Lung microvascular endothelial cell (primary cell): Measurements from ENCODE around the gene DNAJC21. TPM values are rescaled to one million over a fixed set of nuclear protein-coding genes. Genes with fewer than 3 reads are reported as not detected.
A peak's percentile ranks its signal among the peaks of the same experiment; 100 is the strongest.
"Not testable (repeated sequence)": the region's sequence is repeated elsewhere in the genome, so short reads cannot be mapped to it uniquely, and the experiment has no call there.

Experiments
- DNase-seq, 2 donors: peaks; one replicate each; pipeline versions ENCODE4 v3.0.0 to v3.0.0-alpha.2; 2010; ENCODE audit warnings: low read depth in 2 of 2
- total RNA-seq: library from RNA; depleted of rRNA; stranded (reverse); fragments of >200 nt; gene quantifications from 2 replicates; pipeline ENCODE4 v1.2.1, GENCODE V29; 2014

The DNAJC21 gene
- total RNA-seq, 1 donor from 2014 or later = 22.8 TPM

GRCh38 chr5:34923256-34923655, 6.1 kb upstream of the DNAJC21 start:
- not testable (repeated sequence) for DNase-seq

- DNase-seq = peak in 1 of 2 donors; percentile 86
Observed at GRCh38 chr5:34923694-34924461, 5.5 kb upstream of the DNAJC21 start.

DNA sequence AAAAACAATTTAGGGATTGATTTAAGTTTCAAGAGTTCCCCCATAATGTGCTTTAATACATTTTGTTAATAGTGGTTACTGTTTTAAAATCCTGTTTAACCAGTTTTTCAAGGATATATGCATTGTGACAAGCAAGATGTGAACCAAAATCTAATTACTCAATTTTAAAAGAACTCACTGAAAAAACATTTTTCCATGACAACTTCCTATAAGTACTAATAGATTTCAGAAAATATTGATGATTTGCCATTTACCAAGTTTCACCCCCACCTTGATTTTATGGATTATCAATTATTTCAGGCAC, 4.9 kb upstream of the DNAJC21 start:
- no peak for DNase-seq

DNA sequence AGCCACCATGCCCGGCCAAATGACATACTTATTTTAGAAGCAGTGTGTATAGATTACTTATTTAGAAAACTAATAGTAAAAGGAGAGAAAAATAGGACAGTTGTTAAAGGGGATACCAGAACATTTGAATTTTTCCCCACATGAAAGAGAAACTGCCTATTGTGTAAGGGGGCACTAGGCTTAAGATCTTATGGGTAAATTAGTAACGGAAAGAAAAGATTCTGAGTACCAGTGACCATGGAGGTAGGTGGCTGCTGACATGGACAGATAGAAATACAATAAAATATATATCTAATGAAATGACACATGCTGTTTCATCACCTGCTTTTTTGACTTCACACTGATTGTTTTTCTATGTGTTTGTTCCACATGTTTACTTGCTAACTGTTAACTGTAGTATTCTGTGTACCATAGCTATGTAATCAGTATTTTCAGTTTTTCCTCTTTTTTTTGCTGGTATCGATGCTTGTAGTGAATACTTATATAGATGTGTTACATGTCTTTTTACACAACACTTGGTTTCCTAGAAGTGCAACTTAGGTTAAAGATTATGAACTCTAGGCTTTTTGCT, 3.0 kb upstream of the DNAJC21 start:
- no peak for DNase-seq

DNA sequence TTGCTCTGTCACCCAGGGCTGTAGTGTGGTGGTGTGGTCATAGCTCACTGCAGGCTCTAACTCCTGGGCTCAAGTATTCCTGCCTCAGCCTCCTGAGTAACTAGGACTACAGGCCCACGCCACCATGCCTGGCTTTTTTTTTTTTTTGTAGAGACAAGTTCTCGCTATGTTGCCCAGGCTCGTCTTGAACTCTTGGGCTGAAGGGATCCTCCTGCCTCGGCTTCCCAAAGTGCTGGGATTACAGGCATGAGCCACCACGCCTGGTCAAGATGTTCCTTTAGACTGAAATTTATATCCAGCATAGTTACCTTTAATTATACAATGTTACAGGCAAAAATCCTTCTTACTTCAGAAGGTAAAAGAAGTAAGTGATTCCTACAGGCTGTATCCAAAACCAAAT, 1.6 kb upstream of the DNAJC21 start:
- DNase-seq = no peak

- no peak for DNase-seq
Observed at GRCh38 chr5:34928267-34928666, 1.1 kb upstream of the DNAJC21 start.

GRCh38 chr5:34929720-34930461, 532 bp downstream of the DNAJC21 start:
- DNase-seq = peak; percentile 56 to 82

- peak; percentile 25 to 62 for DNase-seq
Observed at GRCh38 chr5:34930462-34930844, 1.1 kb downstream of the DNAJC21 start.

GRCh38 chr5:34930870-34931269, 1.5 kb downstream of the DNAJC21 start:
- DNase-seq = no peak

- no peak for DNase-seq
Observed at GRCh38 chr5:34932947-34933346, 3.6 kb downstream of the DNAJC21 start.

DNA sequence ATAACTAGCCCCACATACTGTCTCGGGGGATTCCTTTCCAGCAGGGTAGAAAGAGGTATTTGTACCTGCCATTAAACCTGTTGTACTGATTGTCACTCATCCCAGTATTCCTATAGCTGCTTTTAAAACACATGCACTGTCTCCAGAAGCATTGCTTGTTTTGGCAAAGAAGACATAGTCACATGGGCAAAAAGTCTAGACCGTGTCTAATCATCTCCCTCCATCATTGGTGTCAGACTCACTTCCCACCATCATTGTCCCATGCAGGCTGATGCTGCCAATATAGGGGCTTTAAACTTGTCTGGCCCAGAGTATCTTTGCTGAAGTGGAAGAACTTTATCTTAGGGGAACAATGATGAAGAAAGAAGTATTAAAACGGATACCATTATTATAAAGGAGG, 12.6 kb downstream of the DNAJC21 start:
- DNase-seq = peak in 1 of 2 donors; percentile 58

DNA sequence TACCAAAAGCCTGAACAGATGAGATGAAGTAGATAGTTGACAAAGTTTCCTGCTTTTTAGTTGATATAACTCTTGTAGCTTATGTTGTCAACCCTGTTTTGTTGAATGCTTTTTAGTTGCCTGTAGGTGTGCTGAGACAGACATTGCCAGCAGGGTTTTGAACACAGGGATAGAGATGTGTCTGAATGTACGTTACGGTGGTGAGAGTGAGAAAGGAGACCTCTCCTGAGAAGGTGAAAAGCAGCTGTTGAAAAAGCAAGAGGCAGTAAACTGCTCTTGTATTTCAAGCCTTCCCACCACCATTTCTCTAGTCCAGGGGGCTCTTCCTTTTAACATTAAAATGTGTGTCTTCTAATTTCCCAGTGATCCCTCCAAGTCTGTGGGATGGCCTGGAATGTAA, 14.7 kb downstream of the DNAJC21 start:
- no peak for DNase-seq

DNA sequence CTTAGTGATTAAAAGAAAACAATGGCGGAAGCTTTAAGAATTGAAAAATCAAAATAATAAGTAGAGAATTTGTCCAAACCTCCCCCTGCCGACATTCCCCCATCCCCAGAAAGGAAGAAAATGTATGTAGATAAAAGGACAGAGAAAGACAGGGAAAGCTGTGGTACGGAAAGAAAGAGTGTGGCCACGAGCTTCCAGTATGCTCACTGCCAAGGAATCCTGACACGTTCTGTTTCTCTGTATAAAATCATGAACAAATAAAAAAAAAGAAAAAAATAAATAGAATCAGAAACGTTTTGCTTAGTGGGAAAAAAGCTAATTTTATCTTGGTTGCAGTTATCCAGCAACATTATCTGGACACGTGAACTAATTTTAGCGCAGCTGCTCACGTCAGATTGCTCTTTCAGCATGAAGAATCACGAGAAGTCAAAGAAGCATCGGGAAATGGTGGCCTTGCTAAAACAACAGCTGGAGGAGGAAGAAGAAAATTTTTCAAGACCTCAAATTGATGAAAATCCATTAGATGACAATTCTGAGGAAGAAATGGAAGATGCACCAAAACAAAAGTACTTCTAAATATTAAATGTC, 15.2 kb downstream of the DNAJC21 start:
- DNase-seq = no peak

DNA sequence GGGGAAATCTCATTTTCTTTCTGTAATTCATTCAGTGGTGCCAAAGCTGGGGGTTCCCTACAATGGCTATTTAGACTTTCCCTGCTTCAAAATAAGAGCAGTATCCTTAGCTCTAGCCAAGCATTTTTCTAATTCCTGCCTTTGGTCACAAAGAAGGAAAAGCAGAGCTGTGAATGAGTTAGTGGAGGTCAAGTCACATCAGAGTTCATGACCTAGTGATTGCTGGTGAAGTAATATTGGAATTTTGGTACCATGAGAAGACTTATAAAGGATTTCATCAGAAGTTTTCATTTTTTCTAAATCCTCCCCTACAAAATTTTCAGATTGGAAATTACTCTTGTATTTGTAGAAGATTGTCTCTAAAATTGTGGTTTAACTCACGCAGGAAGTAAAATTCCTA, 28.0 kb downstream of the DNAJC21 start:
- no peak for DNase-seq

GRCh38 chr5:34957857-34958690, 28.7 kb downstream of the DNAJC21 start:
- peak; percentile 38 to 51 for DNase-seq

- peak in 1 of 2 donors; percentile 11 for DNase-seq
Observed at GRCh38 chr5:34959323-34959722, 30.0 kb downstream of the DNAJC21 start.

- no peak for DNase-seq
Observed at GRCh38 chr5:34967540-34967939, 38.2 kb downstream of the DNAJC21 start.

DNA sequence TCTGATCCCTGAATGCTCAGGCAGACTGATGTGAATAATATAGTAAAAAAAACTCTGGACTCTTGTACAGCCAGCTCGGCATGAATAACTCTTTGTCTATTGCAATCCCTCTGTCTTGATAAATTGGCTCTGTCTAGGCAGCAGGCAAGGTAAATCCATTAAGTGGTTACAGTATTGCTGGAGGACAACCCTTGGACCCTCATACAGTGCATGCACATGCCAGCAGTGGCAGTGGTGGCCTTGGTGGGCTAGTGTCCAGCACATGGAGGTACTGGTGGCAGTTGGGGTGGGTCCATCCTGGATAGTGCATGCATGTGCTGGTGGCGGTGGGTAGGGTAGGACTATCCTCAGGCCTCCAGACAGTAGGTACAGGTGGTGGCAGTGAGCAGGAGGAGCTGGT, 38.9 kb downstream of the DNAJC21 start:
- DNase-seq = no peak

DNA sequence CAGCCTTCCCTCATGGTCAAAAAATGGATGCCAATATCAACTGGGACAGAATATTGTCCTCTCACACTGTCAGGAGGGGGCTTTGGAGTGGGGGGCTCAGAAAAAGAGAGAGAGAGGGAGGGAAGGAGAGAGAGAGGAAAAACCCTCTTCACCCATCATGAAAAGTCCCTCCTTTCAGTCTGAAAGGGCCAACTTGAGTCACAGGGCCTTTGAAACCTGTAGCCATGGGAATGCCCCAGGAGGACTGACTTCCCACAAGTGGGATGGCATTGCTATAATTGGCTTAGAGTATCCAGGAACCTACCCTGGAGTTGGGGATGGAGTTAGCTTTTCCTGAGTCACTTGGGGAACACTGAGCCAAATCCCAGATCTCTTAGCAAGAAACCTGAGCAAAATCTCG, 41.2 kb downstream of the DNAJC21 start:
- no peak for DNase-seq

- DNase-seq = not testable (repeated sequence)
Observed at GRCh38 chr5:34971655-34972054, 42.3 kb downstream of the DNAJC21 start.

GRCh38 chr5:34976347-34976746, 47.0 kb downstream of the DNAJC21 start:
- DNase-seq = no peak
